Body of pancreas (tissue), 4 donors: ENCODE measurements around the gene PCDH15. TPM values are rescaled to one million over a fixed set of nuclear protein-coding genes. Genes with fewer than 3 reads are reported as not detected.

Source experiments
- ATAC-seq: fragments of 150-250 bp; one replicate; pipeline ENCODE4 v1.9.1; 2016
- DNase-seq, 4 donors: peaks; one replicate each; pipeline ENCODE4 v3.0.0-alpha.2; 2019
- H3K27ac ChIP-seq, 4 donors: fragments of 200-600 bp; sonication (generic); 1 replicate in 3 of 4; 2 replicates in 1 of 4; pipeline versions ENCODE4 v1.5.1 to v1.6.1; 2016 to 2019; ENCODE audit warnings: mild to moderate bottlenecking in 1 of 4, mixed read lengths in 1 of 4, moderate library complexity in 1 of 4
- H3K27me3 ChIP-seq, 2 donors: fragments of 200-600 bp; sonication (generic); one replicate each; pipeline ENCODE4 v1.6.0; 2016; ENCODE audit warnings: mild to moderate bottlenecking in 1 of 2
- H3K36me3 ChIP-seq, 2 donors: fragments of 200-600 bp; sonication (generic); replicated peaks in 1 of 2; 2 replicates each; pipeline ENCODE4 v1.5.1; 2016; ENCODE audit warnings: low read depth in 2 of 2; ENCODE audit not compliant: insufficient read depth in 1 of 2
- H3K4me1 ChIP-seq: fragments of 200-600 bp; sonication (generic); one replicate; pipeline ENCODE4 v1.6.0; 2016
- H3K4me3 ChIP-seq, 2 donors: fragments of 200-600 bp; sonication (generic); 1 replicate in 1 of 2; 2 replicates in 1 of 2; pipeline ENCODE4 v1.5.1; 2016 to 2019
- H3K9me3 ChIP-seq, 3 donors: fragments of 200-600 bp; sonication (generic); 1 replicate in 2 of 3; 2 replicates in 1 of 3; pipeline ENCODE4 v1.5.1; 2016
- CTCF ChIP-seq, 7 experiments: fragments of 450-650 bp in 4 of 7; fragments of 200-600 bp in 3 of 7; sonication (generic) in 3 of 7; IDR thresholded peaks; one replicate each; pipeline ENCODE4 v1.5.1; 2016 to 2019; ENCODE audit warnings: antibody characterized with exemption in 7 of 7
- POLR2A ChIP-seq, 3 donors: fragments of 450-650 bp; IDR thresholded peaks; one replicate each; pipeline ENCODE4 v1.6.1; 2016; ENCODE audit warnings: antibody characterized with exemption in 3 of 3, mild to moderate bottlenecking in 2 of 3
- WGBS, 2 donors: methylation state at CpG; one replicate each; pipeline ENCODE4 v1.1.5; 2017; 5-methylcytosine and 5-hydroxymethylcytosine counted together
- intact Hi-C: fragments of 100-400 bp; cut with DNase I; formaldehyde crosslinking; loops from one replicate; pipeline ENCODE4 v1.15.1; 2023
- total RNA-seq, 2 donors: library from RNA; depleted of rRNA; stranded (reverse); fragments of >200 nt; gene quantifications; one replicate each; pipeline ENCODE4 v1.1.0, GENCODE V29; 2016

PCDH15 gene
- total RNA-seq, 2 donors from 2014 or later = not detected

GRCh38 chr10:54496852-54497251 lies 304.2 kb downstream of the PCDH15 start:
- DNase-seq (no peak), ATAC-seq (no peak)
- Histone ChIP-seq H3K27ac (no peak overlapping the region), H3K36me3 (no peaks in the 10 kb centered on the region), H3K27me3 (no peaks in the 10 kb centered on the region), H3K4me3 (no peak overlapping the region), H3K9me3 (no peaks in the 10 kb centered on the region), H3K4me1 (no peaks in the 10 kb centered on the region)
- intact Hi-C loops = no loop called here
- TF ChIP-seq CTCF (IDR thresholded peaks at IDR 0.05) = no peak
- TF ChIP-seq POLR2A (IDR thresholded peaks at IDR 0.05) = no peak
- 55 to 58% methylated on average over 3 of the region's 3 CpGs for WGBS, 2 donors

GRCh38 chr10:54487743-54488142 lies 313.3 kb downstream of the PCDH15 start:
- TF ChIP-seq CTCF (IDR thresholded peaks at IDR 0.05) = no peak
- TF ChIP-seq POLR2A (IDR thresholded peaks at IDR 0.05) = no peak
- DNase-seq = no peak
- no peaks in the 10 kb centered on the region for H3K9me3 ChIP-seq
- no peaks in the 10 kb centered on the region for H3K36me3 ChIP-seq
- no peak for ATAC-seq
- no peak overlapping the region for H3K27ac ChIP-seq
- no peaks in the 10 kb centered on the region for H3K27me3 ChIP-seq
- intact Hi-C loops = no loop called here
- WGBS, 2 donors = 33 to 43% methylated on average over 2 of the region's 2 CpGs
- H3K4me1 ChIP-seq = no peaks in the 10 kb centered on the region
- H3K4me3 ChIP-seq = no peak overlapping the region

- Histone ChIP-seq H3K27me3 (no peaks in the 10 kb centered on the region), H3K36me3 (no peaks in the 10 kb centered on the region), H3K4me3 (no peak overlapping the region), H3K9me3 (no peaks in the 10 kb centered on the region), H3K4me1 (no peaks in the 10 kb centered on the region), H3K27ac (no peak overlapping the region)
- intact Hi-C loops = no loop called here
- DNase-seq (no peak), ATAC-seq (no peak)
- TF ChIP-seq POLR2A (IDR thresholded peaks at IDR 0.05) = no peak
- no peak for TF ChIP-seq CTCF (IDR thresholded peaks at IDR 0.05)
- WGBS, 2 donors = 60 to 61% methylated on average over 2 of the region's 2 CpGs
Measured at GRCh38 chr10:54485971-54486370, 315.1 kb downstream of the PCDH15 start.

- intact Hi-C loops = no loop called here
- Histone ChIP-seq H3K9me3 (no peaks in the 10 kb centered on the region), H3K27me3 (no peaks in the 10 kb centered on the region), H3K4me3 (no peak overlapping the region), H3K36me3 (no peaks in the 10 kb centered on the region), H3K27ac (no peak overlapping the region), H3K4me1 (no peaks in the 10 kb centered on the region)
- DNase-seq (no peak), ATAC-seq (no peak)
- TF ChIP-seq POLR2A (IDR thresholded peaks at IDR 0.05) (no peak), CTCF (IDR thresholded peaks at IDR 0.05) (no peak)
- WGBS, 2 donors = 90 to 94% methylated on average over 1 of the region's 1 CpG
Measured at GRCh38 chr10:54484186-54484585, 316.8 kb downstream of the PCDH15 start.

- no peaks in the 10 kb centered on the region for H3K36me3 ChIP-seq
- TF ChIP-seq CTCF (IDR thresholded peaks at IDR 0.05) = no peak
- no peak for TF ChIP-seq POLR2A (IDR thresholded peaks at IDR 0.05)
- H3K4me3 ChIP-seq = no peak overlapping the region
- ATAC-seq (no peak), DNase-seq (no peak)
- intact Hi-C loops = no loop called here
- H3K9me3 ChIP-seq = no peaks in the 10 kb centered on the region
- WGBS, 2 donors = 88 to 91% methylated on average over 3 of the region's 3 CpGs
- no peak overlapping the region for H3K27ac ChIP-seq
- H3K27me3 ChIP-seq = no peaks in the 10 kb centered on the region
- no peaks in the 10 kb centered on the region for H3K4me1 ChIP-seq
Measured at GRCh38 chr10:54478601-54479000, 322.4 kb downstream of the PCDH15 start.
